Osteoblast (primary cell): Measurements from ENCODE around the gene ACACA. TPM values are rescaled to one million over a fixed set of nuclear protein-coding genes. Genes with fewer than 3 reads are reported as not detected.
A peak's percentile ranks its signal among the peaks of the same experiment; 100 is the strongest.

Experiments
- DNase-seq: peaks from one replicate; pipeline ENCODE4 v3.0.0; 2011; ENCODE audit warnings: low spot score, mixed read lengths; ENCODE audit not compliant: insufficient read length; ENCODE audit errors: missing footprints
- H2AFZ ChIP-seq: 2 replicates; pipeline ENCODE4 v1.6.0; 2011; ENCODE audit warnings: mild to moderate bottlenecking, low read length
- H3K27ac ChIP-seq: 2 replicates; pipeline ENCODE4 v1.5.1; 2011; ENCODE audit warnings: mild to moderate bottlenecking, low read depth, low read length, moderate library complexity
- H3K27me3 ChIP-seq: 2 replicates; pipeline ENCODE4 v1.6.0; 2012; ENCODE audit warnings: mild to moderate bottlenecking, control low read depth, inconsistent platforms, low read length, moderate library complexity; ENCODE audit not compliant: insufficient read depth
- H3K36me3 ChIP-seq: 2 replicates; pipeline ENCODE4 v1.5.1; 2011; ENCODE audit warnings: mild to moderate bottlenecking, low read length, control low read depth, moderate library complexity; ENCODE audit not compliant: insufficient read depth
- H3K4me1 ChIP-seq: 2 replicates; pipeline ENCODE4 v1.5.1; 2011; ENCODE audit warnings: mild to moderate bottlenecking, low read length, control low read depth, moderate library complexity; ENCODE audit not compliant: insufficient read depth
- H3K4me2 ChIP-seq: 2 replicates; pipeline ENCODE4 v1.6.0; 2011; ENCODE audit warnings: mild to moderate bottlenecking, low read length; ENCODE audit not compliant: insufficient read depth
- H3K4me3 ChIP-seq: fragments of 200-600 bp; sonication (generic); 3 replicates; pipeline ENCODE4 v1.5.1; 2012; ENCODE audit warnings: mild to moderate bottlenecking, low read length, inconsistent platforms; ENCODE audit not compliant: insufficient read depth
- H3K79me2 ChIP-seq: 2 replicates; pipeline ENCODE4 v1.6.0; 2012; ENCODE audit warnings: mild to moderate bottlenecking, low read length, control low read depth, inconsistent platforms; ENCODE audit not compliant: insufficient read depth
- H3K9me3 ChIP-seq: 2 replicates; pipeline ENCODE4 v1.5.1; 2011; ENCODE audit warnings: low read depth, low read length, control low read depth
- H4K20me1 ChIP-seq: 2 replicates; pipeline ENCODE4 v1.6.0; 2012; ENCODE audit warnings: mild to moderate bottlenecking, low read length, control low read depth; ENCODE audit not compliant: insufficient read depth
- CTCF ChIP-seq: IDR thresholded peaks from 2 replicates; pipeline ENCODE4 v1.5.1; 2011; ENCODE audit warnings: mild to moderate bottlenecking, low read depth, low read length, moderate library complexity; ENCODE audit errors: extremely low read depth
- total RNA-seq: library from RNA; depleted of rRNA; stranded (reverse); fragments of >200 nt; gene quantifications from 2 replicates; pipeline ENCODE4 v1.2.3, GENCODE V29; 2012

The ACACA gene
- total RNA-seq, 1 donor: 78.9 TPM

GRCh38 chr17:37234106-37234505 is 172.5 kb downstream of the ACACA start:
- no peaks in the 10 kb centered on the region for H3K79me2 ChIP-seq
- H3K4me1 ChIP-seq: no peaks in the 10 kb centered on the region
- H3K36me3 ChIP-seq: peaks cover 39% of the 10 kb centered on the region
- no peaks in the 10 kb centered on the region for H4K20me1 ChIP-seq
- no peak overlapping the region for H3K4me3 ChIP-seq
- no peak for TF ChIP-seq CTCF
- no peak overlapping the region for H3K27ac ChIP-seq
- no peak overlapping the region for H2AFZ ChIP-seq
- H3K27me3 ChIP-seq: no peaks in the 10 kb centered on the region
- DNase-seq: peak; percentile 42
- H3K4me2 ChIP-seq: no peak overlapping the region
- no peaks in the 10 kb centered on the region for H3K9me3 ChIP-seq

DNA sequence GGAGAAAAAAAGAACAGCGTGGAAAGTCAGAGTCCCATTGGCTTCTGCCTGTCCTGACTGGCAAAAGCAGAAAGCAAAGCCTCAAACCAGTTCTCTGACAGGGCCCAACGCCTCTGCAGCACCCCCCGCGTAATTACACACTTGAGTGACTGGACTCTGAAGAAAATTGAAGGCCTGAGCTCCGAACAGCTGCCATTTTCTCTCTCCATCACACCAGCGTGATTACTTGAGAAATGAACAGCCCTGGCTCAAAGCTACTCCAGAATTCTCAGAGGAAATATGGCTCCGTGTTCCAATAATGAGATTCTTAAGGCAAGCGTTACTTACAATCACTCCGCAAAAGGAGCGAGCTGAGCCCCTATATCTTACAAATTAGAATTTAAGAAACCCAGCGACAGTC is 173.6 kb downstream of the ACACA start:
- Histone ChIP-seq H3K4me3 (no peak overlapping the region), H3K4me1 (no peaks in the 10 kb centered on the region), H3K79me2 (no peaks in the 10 kb centered on the region), H3K27ac (no peak overlapping the region), H3K36me3 (peaks cover 33% of the 10 kb centered on the region), H2AFZ (no peak overlapping the region), H3K27me3 (no peaks in the 10 kb centered on the region), H4K20me1 (no peaks in the 10 kb centered on the region), H3K4me2 (no peak overlapping the region), H3K9me3 (no peaks in the 10 kb centered on the region)
- DNase-seq: no peak
- no peak for TF ChIP-seq CTCF

DNA sequence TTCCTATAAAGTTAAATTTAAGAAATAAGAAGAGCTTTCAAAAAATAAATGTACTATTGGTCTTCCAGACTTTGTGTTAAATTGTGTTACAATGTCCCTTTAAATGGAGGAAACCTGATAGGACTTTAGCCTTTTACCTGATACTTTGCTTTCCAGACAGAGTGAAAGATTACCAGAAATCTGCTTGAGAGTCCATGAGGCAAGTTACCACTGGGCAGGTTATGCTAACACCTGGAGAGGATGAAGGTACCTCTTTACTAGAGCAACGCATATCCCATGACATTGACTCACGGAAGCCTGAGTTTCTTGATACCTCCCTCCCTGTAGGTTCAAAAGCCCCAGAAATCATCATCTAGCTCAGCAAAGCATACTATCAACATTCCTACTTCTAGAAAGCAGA is 174.7 kb downstream of the ACACA start:
- Histone ChIP-seq H3K4me2 (no peak overlapping the region), H3K79me2 (no peaks in the 10 kb centered on the region), H3K27me3 (no peaks in the 10 kb centered on the region), H3K9me3 (no peaks in the 10 kb centered on the region), H2AFZ (no peak overlapping the region), H3K4me3 (no peak overlapping the region), H3K27ac (no peak overlapping the region), H4K20me1 (no peaks in the 10 kb centered on the region), H3K36me3 (peaks cover 23% of the 10 kb centered on the region), H3K4me1 (no peaks in the 10 kb centered on the region)
- DNase-seq: no peak
- no peak for TF ChIP-seq CTCF

- no peaks in the 10 kb centered on the region for H3K79me2 ChIP-seq
- TF ChIP-seq CTCF: no peak
- no peak overlapping the region for H3K4me2 ChIP-seq
- no peaks in the 10 kb centered on the region for H3K27me3 ChIP-seq
- H3K4me1 ChIP-seq: no peaks in the 10 kb centered on the region
- H3K4me3 ChIP-seq: no peak overlapping the region
- no peaks in the 10 kb centered on the region for H4K20me1 ChIP-seq
- no peak overlapping the region for H2AFZ ChIP-seq
- H3K27ac ChIP-seq: no peak overlapping the region
- peaks cover 19% of the 10 kb centered on the region for H3K36me3 ChIP-seq
- no peaks in the 10 kb centered on the region for H3K9me3 ChIP-seq
- no peak for DNase-seq
These were observed 176.0 kb downstream of the ACACA start for GRCh38 chr17:37230633-37231032.
